Measurements from ENCODE around the gene NPM1.

The NPM1 gene

GRCh38 chr5:171428168-171428696, 40.6 kb downstream of the NPM1 start:
- TF ChIP-seq, protein P1, sequence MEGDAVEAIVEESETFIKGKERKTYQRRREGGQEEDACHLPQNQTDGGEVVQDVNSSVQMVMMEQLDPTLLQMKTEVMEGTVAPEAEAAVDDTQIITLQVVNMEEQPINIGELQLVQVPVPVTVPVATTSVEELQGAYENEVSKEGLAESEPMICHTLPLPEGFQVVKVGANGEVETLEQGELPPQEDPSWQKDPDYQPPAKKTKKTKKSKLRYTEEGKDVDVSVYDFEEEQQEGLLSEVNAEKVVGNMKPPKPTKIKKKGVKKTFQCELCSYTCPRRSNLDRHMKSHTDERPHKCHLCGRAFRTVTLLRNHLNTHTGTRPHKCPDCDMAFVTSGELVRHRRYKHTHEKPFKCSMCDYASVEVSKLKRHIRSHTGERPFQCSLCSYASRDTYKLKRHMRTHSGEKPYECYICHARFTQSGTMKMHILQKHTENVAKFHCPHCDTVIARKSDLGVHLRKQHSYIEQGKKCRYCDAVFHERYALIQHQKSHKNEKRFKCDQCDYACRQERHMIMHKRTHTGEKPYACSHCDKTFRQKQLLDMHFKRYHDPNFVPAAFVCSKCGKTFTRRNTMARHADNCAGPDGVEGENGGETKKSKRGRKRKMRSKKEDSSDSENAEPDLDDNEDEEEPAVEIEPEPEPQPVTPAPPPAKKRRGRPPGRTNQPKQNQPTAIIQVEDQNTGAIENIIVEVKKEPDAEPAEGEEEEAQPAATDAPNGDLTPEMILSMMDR (IDR thresholded peaks at IDR 0.05; ENCODE audit: low read depth, low read length), result no peak
- no peak overlapping the region for H3K4me3 ChIP-seq (ENCODE audit: low read depth, low read length)

DNA sequence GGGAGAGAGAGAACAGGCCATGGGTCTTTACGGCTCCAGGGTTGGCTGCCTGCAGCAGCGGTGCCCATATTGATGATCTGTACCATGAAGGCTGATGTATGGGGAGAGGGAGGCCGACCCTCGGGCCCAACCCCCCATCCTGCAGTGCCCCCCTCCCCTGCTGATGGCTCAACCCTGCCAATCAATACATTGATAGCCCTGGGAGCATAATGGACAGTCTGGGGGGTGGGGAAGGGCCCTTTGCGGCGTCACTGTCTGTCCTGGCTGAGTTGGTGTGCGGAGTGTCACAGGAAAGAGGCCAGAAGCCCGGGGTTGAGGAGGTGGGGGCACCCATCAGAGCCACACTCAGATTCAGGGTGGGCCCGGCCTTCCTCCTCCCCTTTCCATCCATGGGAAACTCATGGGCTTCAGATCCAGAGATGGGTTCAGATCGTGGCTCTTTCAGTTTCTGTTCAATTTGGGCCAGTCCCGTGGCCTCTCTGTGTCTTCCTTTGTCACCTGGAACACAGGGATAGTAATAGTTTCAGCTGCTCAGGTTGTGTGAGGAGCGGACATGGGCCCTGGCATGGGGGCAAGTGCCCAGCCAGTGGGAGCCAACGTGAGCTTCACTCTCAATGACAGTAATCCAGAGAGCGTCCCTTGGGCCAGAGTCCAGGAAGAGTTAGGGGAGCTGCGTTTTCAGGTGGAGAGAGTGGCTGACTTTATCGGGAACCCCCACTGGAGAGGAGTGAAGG, 41.3 kb downstream of the NPM1 start:
- TF ChIP-seq, protein P1 (IDR thresholded peaks at IDR 0.05; ENCODE audit: low read depth, low read length), result no peak
- H3K4me3 ChIP-seq (ENCODE audit: low read depth, low read length), result no peak overlapping the region

- TF ChIP-seq, protein P1 (IDR thresholded peaks at IDR 0.05; ENCODE audit: low read depth, low read length), result no peak
- no peak overlapping the region for H3K4me3 ChIP-seq (ENCODE audit: low read depth, low read length)
These were observed 41.9 kb downstream of the NPM1 start for GRCh38 chr5:171429543-171429910.

GRCh38 chr5:171431251-171431777, 43.7 kb downstream of the NPM1 start:
- no peak overlapping the region for H3K4me3 ChIP-seq (ENCODE audit: low read depth, low read length)
- TF ChIP-seq, protein P1 (IDR thresholded peaks at IDR 0.05; ENCODE audit: low read depth, low read length), result no peak

DNA sequence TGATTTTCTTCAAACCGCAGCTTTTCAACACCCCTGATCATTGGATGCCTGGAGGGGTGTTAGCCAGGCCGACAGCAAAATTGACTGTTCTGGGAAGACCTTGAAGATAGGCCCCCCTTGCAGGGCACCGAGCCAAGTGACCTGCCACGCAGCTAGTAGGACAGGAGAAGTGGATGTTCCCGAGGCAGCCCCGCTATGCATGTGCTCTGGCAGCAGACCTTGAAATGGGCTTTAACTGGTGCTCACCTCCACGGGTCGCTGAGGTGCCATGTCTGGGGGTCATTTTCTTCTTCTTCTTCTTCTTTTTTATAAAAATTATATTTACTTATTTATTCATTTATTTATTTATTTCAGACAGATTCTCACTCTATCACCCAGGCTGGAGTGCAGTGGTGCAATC, 44.4 kb downstream of the NPM1 start:
- no peak overlapping the region for H3K4me3 ChIP-seq (ENCODE audit: low read depth, low read length)
- TF ChIP-seq, protein P1 (IDR thresholded peaks at IDR 0.05; ENCODE audit: low read depth, low read length), result no peak

GRCh38 chr5:171432583-171433351, 45.1 kb downstream of the NPM1 start:
- TF ChIP-seq, protein P1 (IDR thresholded peaks at IDR 0.05; ENCODE audit: low read depth, low read length), result no peak

DNA sequence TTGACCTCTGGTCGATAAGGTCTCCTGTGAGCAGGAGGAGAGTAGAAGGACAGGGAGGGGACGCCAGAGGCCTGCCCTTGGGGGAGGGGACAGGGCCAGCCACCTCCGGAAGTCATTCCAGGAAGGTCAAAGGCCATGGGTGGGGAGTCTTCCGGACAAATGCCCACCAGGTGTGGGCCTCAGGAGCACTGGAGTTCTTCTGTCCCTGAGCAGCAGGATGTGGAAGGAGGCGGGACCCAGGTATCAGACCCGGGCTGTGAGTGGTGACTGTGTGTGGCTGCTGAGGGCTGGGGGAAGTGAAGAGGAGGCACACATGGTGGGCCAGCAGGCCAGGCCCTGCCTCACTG, 45.7 kb downstream of the NPM1 start:
- H3K4me3 ChIP-seq (ENCODE audit: low read depth, low read length), result no peak overlapping the region

More at GRCh38 chr5:171432583-171433351, 45.1 kb downstream of the NPM1 start:
- H3K4me3 ChIP-seq (ENCODE audit: low read depth, low read length), result no peak overlapping the region

More for the DNA sequence above, 45.7 kb downstream of the NPM1 start:
- TF ChIP-seq, protein P1 (IDR thresholded peaks at IDR 0.05; ENCODE audit: low read depth, low read length), result no peak
